ENCODE results near the gene ZNF460.

GRCh38 chr19:57320180-57321084 is 40.1 kb downstream of the ZNF460 start, which contains the start of gene ZNF543:
- no peak for TF ChIP-seq CTCF (IDR thresholded peaks at IDR 0.05; ENCODE audit: insufficient read depth, low read length, poor library complexity, severe bottlenecking)
- TF ChIP-seq EZH2phosphoT487 (conservative IDR thresholded peaks at IDR 0.05; ENCODE audit: low read length): no peak
